ENCODE results near the gene MAP3K21.

MAP3K21 gene

GRCh38 chr1:233320023-233320422, 7.5 kb upstream of the MAP3K21 start:
- DNase-seq, result no peak

GRCh38 chr1:233323718-233324117, 3.8 kb upstream of the MAP3K21 start:
- DNase-seq, result no peak

- DNase-seq, result no peak
Measured at GRCh38 chr1:233326319-233326718, 1.2 kb upstream of the MAP3K21 start.

GRCh38 chr1:233326811-233327650, 493 bp upstream of the MAP3K21 start:
- peak; percentile 76 for DNase-seq

- peak; percentile 82 for DNase-seq
Measured at GRCh38 chr1:233328142-233328921, 808 bp downstream of the MAP3K21 start.

GRCh38 chr1:233331676-233332519, 4.4 kb downstream of the MAP3K21 start:
- DNase-seq, result no peak

- no peak for DNase-seq
Measured at GRCh38 chr1:233333086-233333485, 5.6 kb downstream of the MAP3K21 start.

GRCh38 chr1:233334092-233334491, 6.6 kb downstream of the MAP3K21 start:
- DNase-seq, result no peak

GRCh38 chr1:233336554-233337456, 9.3 kb downstream of the MAP3K21 start:
- no peak for DNase-seq

- DNase-seq, result no peak
Measured at GRCh38 chr1:233337505-233337904, 10.0 kb downstream of the MAP3K21 start.

GRCh38 chr1:233338102-233338501, 10.6 kb downstream of the MAP3K21 start:
- DNase-seq, result no peak

GRCh38 chr1:233340031-233340555, 12.6 kb downstream of the MAP3K21 start:
- no peak for DNase-seq

GRCh38 chr1:233340966-233341516, 13.5 kb downstream of the MAP3K21 start:
- no peak for DNase-seq

- DNase-seq, result no peak
Measured at GRCh38 chr1:233342086-233342485, 14.6 kb downstream of the MAP3K21 start.

GRCh38 chr1:233343262-233343661, 15.7 kb downstream of the MAP3K21 start:
- DNase-seq, result no peak

- no peak for DNase-seq
Measured at GRCh38 chr1:233347338-233347737, 19.8 kb downstream of the MAP3K21 start.

- no peak for DNase-seq
Measured at GRCh38 chr1:233349137-233349536, 21.6 kb downstream of the MAP3K21 start.

GRCh38 chr1:233354983-233355382, 27.5 kb downstream of the MAP3K21 start:
- DNase-seq, result no peak

GRCh38 chr1:233355841-233356704, 28.5 kb downstream of the MAP3K21 start:
- DNase-seq, result no peak

- DNase-seq, result no peak
Measured at GRCh38 chr1:233356705-233356987, 29.1 kb downstream of the MAP3K21 start.

All from right kidney (tissue), 1 donor.